OCI-LY1 (cell line): Measurements from ENCODE around the gene HOXA5.

Experiments
- CTCF ChIP-seq: fragments of 200-600 bp; sonication (generic), shearing (Covaris generic); IDR thresholded peaks from 2 replicates; pipeline ENCODE4 v1.5.1; 2017; ENCODE audit warnings: mild to moderate bottlenecking, antibody characterized with exemption, low read length, moderate library complexity, mixed read lengths
- EZH2 ChIP-seq: fragments of 200-600 bp; sonication (generic), shearing (Covaris generic); IDR thresholded peaks from 2 replicates; pipeline ENCODE4 v1.8.0; 2017; ENCODE audit warnings: borderline replicate concordance, mixed run types, mild to moderate bottlenecking, antibody characterized with exemption, low read length, moderate library complexity, mixed read lengths

DNA sequence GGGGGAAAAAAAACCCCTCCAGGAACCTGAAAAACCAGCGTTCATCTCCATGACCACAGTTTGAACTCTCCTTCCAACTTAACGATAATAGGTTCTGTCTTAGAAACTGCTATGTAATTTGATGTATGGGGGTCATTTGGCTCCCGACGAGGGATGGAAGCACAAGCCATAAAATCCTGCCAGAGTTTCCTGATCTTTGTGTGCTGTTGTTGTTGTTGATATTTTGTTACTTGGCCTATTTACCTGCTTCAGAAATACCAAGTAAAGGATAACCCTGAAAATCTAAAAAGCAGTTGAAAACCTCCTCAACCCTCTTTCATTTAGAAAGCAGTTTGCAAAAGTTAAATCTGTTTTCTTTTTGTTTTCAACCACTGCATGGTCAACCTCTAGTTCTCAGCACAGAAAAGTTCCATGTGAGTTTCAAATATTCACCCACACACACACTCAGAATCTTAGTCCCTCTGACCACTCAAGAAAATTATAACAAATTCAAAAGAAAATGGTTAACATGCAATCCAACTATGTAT, 31.7 kb downstream of the HOXA5 start:
- TF ChIP-seq CTCF = no peak
- TF ChIP-seq EZH2 = no peak
